ENCODE data around the gene DHRS13.

- TF ChIP-seq, protein P1, sequence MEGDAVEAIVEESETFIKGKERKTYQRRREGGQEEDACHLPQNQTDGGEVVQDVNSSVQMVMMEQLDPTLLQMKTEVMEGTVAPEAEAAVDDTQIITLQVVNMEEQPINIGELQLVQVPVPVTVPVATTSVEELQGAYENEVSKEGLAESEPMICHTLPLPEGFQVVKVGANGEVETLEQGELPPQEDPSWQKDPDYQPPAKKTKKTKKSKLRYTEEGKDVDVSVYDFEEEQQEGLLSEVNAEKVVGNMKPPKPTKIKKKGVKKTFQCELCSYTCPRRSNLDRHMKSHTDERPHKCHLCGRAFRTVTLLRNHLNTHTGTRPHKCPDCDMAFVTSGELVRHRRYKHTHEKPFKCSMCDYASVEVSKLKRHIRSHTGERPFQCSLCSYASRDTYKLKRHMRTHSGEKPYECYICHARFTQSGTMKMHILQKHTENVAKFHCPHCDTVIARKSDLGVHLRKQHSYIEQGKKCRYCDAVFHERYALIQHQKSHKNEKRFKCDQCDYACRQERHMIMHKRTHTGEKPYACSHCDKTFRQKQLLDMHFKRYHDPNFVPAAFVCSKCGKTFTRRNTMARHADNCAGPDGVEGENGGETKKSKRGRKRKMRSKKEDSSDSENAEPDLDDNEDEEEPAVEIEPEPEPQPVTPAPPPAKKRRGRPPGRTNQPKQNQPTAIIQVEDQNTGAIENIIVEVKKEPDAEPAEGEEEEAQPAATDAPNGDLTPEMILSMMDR (IDR thresholded peaks at IDR 0.05; ENCODE audit: low read depth, low read length) = no peak
- TF ChIP-seq POLR2A (IDR thresholded peaks at IDR 0.05; ENCODE audit: extremely low read depth, insufficient read length) = no peak
- TF ChIP-seq, protein P2, sequence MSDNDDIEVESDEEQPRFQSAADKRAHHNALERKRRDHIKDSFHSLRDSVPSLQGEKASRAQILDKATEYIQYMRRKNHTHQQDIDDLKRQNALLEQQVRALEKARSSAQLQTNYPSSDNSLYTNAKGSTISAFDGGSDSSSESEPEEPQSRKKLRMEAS (IDR thresholded peaks at IDR 0.05; ENCODE audit: low read depth, low read length) = no peak
Measured at GRCh38 chr17:28948873-28949184, 46.0 kb upstream of the DHRS13 start.
